H1 (cell line): ENCODE measurements around the gene TNS3. TPM values are rescaled to one million over a fixed set of nuclear protein-coding genes. Genes with fewer than 3 reads are reported as not detected.

Experiments used
- BCL11A ChIP-seq, 2 experiments: IDR thresholded peaks; one replicate each; pipeline ENCODE4 v1.6.1; 2011; ENCODE audit warnings: low read depth in 2 of 2, low read length in 2 of 2, mild to moderate bottlenecking in 2 of 2
- CBX5 ChIP-seq: fragments of 300-800, 300-1000 bp; sonication (generic); IDR thresholded peaks from 2 replicates; pipeline ENCODE4 v1.7.1; 2016; ENCODE audit warnings: antibody characterized with exemption, low read length, low read depth
- CHD7 ChIP-seq: fragments of 300-600 bp; sonication (generic); IDR thresholded peaks from 2 replicates; pipeline ENCODE4 v1.7.1; 2012; ENCODE audit warnings: low read length, moderate library complexity, mild to moderate bottlenecking, inconsistent platforms; ENCODE audit not compliant: insufficient replicate concordance
- CREB1 ChIP-seq: IDR thresholded peaks from 2 replicates; pipeline ENCODE4 v1.6.1; 2012; ENCODE audit warnings: inconsistent platforms
- GABPA ChIP-seq: IDR thresholded peaks from 2 replicates; pipeline ENCODE4 v1.6.1; 2011; ENCODE audit warnings: mild to moderate bottlenecking, low read length, moderate library complexity, borderline replicate concordance; ENCODE audit not compliant: insufficient read depth
- JUND ChIP-seq: IDR thresholded peaks from 2 replicates; pipeline ENCODE4 v1.6.1; 2011; ENCODE audit warnings: mild to moderate bottlenecking, improper control_type of control experiment, low read length
- NANOG ChIP-seq: IDR thresholded peaks from 2 replicates; pipeline ENCODE4 v1.6.1; 2011; ENCODE audit warnings: low read length, low read depth, mild to moderate bottlenecking, inconsistent platforms; ENCODE audit not compliant: insufficient read depth, poor library complexity, severe bottlenecking
- SP1 ChIP-seq: IDR thresholded peaks from 2 replicates; pipeline ENCODE4 v1.6.1; 2011; ENCODE audit warnings: low read depth, low read length
- SP2 ChIP-seq: IDR thresholded peaks from 2 replicates; pipeline ENCODE4 v1.6.1; 2012; ENCODE audit warnings: mild to moderate bottlenecking, low read length, inconsistent platforms
- TEAD4 ChIP-seq: IDR thresholded peaks from 2 replicates; pipeline ENCODE4 v1.6.1; 2012; ENCODE audit warnings: low read depth, low read length, inconsistent platforms, mixed read lengths
- YY1 ChIP-seq: IDR thresholded peaks from 2 replicates; pipeline ENCODE4 v1.6.1; 2011; ENCODE audit warnings: low read depth, mild to moderate bottlenecking, low read length
- polyA plus RNA-seq, 7 experiments: library from polyadenylated mRNA; depleted of rRNA in 3 of 7; stranded (reverse) in 5 of 7; unstranded in 2 of 7; fragments of >200 nt in 5 of 7; fragments of 200-250 nt in 2 of 7; gene quantifications; 1 replicate in 5 of 7; 2 replicates in 1 of 7; 4 replicates in 1 of 7; pipeline versions ENCODE4 v1.2.1 to v1.2.3, GENCODE V29; 2011 to 2013; ENCODE audit warnings: missing spikeins in 2 of 7, mixed read lengths in 2 of 7
- total RNA-seq: library from RNA; stranded (reverse); fragmentation: NEBNext Ultra II Directional; extraction: Animal tissue kit (Norgen Biotek cat#: 25700); gene quantifications from 2 replicates; pipeline ENCODE4 v1.2.1, GENCODE V29; 2021

TNS3 gene
- total and polyA plus RNA-seq, 2 of the 8 experiments (the other 6 are each of a cell fraction or from before 2014, with no cell fraction given) = 11.9 to 24.2 TPM

- TF ChIP-seq CHD7 (no peak), NANOG (no peak), GABPA (no peak), CBX5 (no peak), TEAD4 (no peak), BCL11A (IDR thresholded peaks at IDR 0.05; ENCODE audit: low read depth in 2 of 2, low read length in 2 of 2) (no peak), SP1 (no peak), YY1 (no peak), CREB1 (no peak), SP2 (no peak), JUND (no peak)
Observed at GRCh38 chr7:47505312-47506007, 76.5 kb downstream of the TNS3 start (continued).
